Hindlimb muscle (tissue), 1 donor: ENCODE results near the gene ENOPH1. TPM values are rescaled to one million over a fixed set of nuclear protein-coding genes. Genes with fewer than 3 reads are reported as not detected.
A peak's percentile ranks its signal among the peaks of the same experiment; 100 is the strongest.
"Not testable (repeated sequence)": the region's sequence is repeated elsewhere in the genome, so short reads cannot be mapped to it uniquely, and the experiment has no call there.

Experiments
- DNase-seq: peaks from one replicate; pipeline ENCODE4 v3.0.0-alpha.2; 2013
- polyA plus RNA-seq: library from polyadenylated mRNA; unstranded; fragments of 120-200 nt; gene quantifications from one replicate; pipeline ENCODE4 v1.2.1, GENCODE V29; 2013; ENCODE audit not compliant: insufficient read length

Gene ENOPH1
- polyA plus RNA-seq, 1 donor, result 26.2 TPM

GRCh38 chr4:82428969-82429727 lies 1.2 kb upstream of the ENOPH1 start:
- peak; percentile 98 for DNase-seq

GRCh38 chr4:82429728-82430192 lies 630 bp upstream of the ENOPH1 start:
- peak; percentile 66 for DNase-seq

GRCh38 chr4:82430964-82431745 lies 765 bp downstream of the ENOPH1 start:
- DNase-seq, result no peak

GRCh38 chr4:82431831-82432230 lies 1.4 kb downstream of the ENOPH1 start:
- no peak for DNase-seq

- no peak for DNase-seq
Observed at GRCh38 chr4:82432596-82432995, 2.2 kb downstream of the ENOPH1 start.

GRCh38 chr4:82433791-82434190 lies 3.4 kb downstream of the ENOPH1 start:
- DNase-seq, result no peak

GRCh38 chr4:82434949-82435348 lies 4.6 kb downstream of the ENOPH1 start:
- no peak for DNase-seq

- no peak for DNase-seq
Observed at GRCh38 chr4:82436130-82436529, 5.7 kb downstream of the ENOPH1 start.

GRCh38 chr4:82436780-82437179 lies 6.4 kb downstream of the ENOPH1 start:
- DNase-seq, result no peak

GRCh38 chr4:82437285-82438005 lies 7.1 kb downstream of the ENOPH1 start:
- DNase-seq, result no peak

GRCh38 chr4:82439088-82439487 lies 8.7 kb downstream of the ENOPH1 start:
- no peak for DNase-seq

GRCh38 chr4:82447886-82448285 lies 17.5 kb downstream of the ENOPH1 start:
- no peak for DNase-seq

- no peak for DNase-seq
Observed at GRCh38 chr4:82450966-82451755, 20.8 kb downstream of the ENOPH1 start.

GRCh38 chr4:82452026-82452425 lies 21.6 kb downstream of the ENOPH1 start:
- no peak for DNase-seq

- no peak for DNase-seq
Observed at GRCh38 chr4:82457266-82457665, 26.9 kb downstream of the ENOPH1 start.

- DNase-seq, result no peak
Observed at GRCh38 chr4:82458729-82459128, 28.3 kb downstream of the ENOPH1 start.

- no peak for DNase-seq
Observed at GRCh38 chr4:82461710-82462109, 31.3 kb downstream of the ENOPH1 start.

GRCh38 chr4:82462415-82462831 lies 32.0 kb downstream of the ENOPH1 start:
- peak; percentile 90 for DNase-seq

GRCh38 chr4:82463221-82463620 lies 32.8 kb downstream of the ENOPH1 start:
- no peak for DNase-seq

GRCh38 chr4:82467471-82467870 lies 37.1 kb downstream of the ENOPH1 start:
- DNase-seq, result no peak

- no peak for DNase-seq
Observed at GRCh38 chr4:82469791-82470345, 39.5 kb downstream of the ENOPH1 start.

- not testable (repeated sequence) for DNase-seq
Observed at GRCh38 chr4:82473080-82473479, 42.7 kb downstream of the ENOPH1 start.
